ENCODE results near the gene C2orf42.
A peak's percentile ranks its signal among the peaks of the same experiment; 100 is the strongest.

C2orf42 gene

DNA sequence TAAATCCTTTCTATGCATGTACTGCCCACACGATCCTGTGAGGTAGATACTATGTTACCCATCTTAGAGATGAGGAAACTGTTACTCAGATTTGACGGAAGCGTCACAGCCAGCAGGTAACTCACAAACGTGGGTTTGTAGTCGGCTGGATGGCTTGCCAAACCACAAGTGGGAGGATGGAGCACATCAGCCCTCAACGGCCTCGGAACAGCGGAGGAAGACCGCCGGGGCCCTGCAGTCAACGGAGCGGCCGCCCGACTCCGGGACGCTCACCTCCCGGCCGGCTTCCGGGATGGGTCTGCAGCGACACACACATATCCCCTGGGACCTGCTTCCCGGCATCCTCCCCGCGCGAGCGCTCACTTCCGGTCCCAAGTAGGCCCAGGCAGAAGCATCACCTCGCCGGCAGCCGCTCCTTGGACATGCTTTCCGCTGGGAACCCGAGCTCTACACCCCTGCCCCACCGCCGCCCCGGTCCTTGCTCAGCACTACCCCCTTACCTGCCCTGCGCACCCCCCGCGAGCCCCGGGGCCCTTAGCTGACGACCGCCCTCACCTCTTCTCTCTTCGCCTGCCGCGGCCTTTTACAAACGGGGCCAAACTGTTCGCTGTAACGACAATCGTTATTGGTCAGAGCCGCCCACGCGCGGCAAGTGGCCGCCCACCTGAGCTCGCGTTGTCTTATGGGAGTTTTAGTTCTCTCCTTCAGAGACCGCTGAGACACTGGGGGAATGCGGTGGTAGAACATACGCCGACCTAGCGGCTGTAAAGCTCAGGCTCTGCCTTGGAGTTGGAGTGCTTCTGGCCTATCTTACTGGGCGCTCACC lies at the start of gene C2orf42:
Gene C2orf42 (minus strand): TSS at position 602 of the 826 bp plus-strand sequence. CDS start 9,034 bp downstream, outside the sequence.
- TF ChIP-seq YY1 (IDR thresholded peaks at IDR 0.05; ENCODE audit: low read depth) = peak; percentile 69
- TF ChIP-seq TEAD4 (IDR thresholded peaks at IDR 0.05) = no peak
- TF ChIP-seq EP300 (IDR thresholded peaks at IDR 0.05; ENCODE audit: borderline replicate concordance) = peak; percentile 31; the same call in 1 of the 2 replicates
- 0 out of 2 replicates have a peak, but pooled peaks have one; percentile 62 for TF ChIP-seq ZBTB7A (IDR thresholded peaks at IDR 0.05; ENCODE audit: low read depth)
- no peak for TF ChIP-seq RAD21 (IDR thresholded peaks at IDR 0.05; ENCODE audit: low read depth)
- peak; percentile 100 for TF ChIP-seq EGR1 (IDR thresholded peaks at IDR 0.05)
- TF ChIP-seq, protein P1, sequence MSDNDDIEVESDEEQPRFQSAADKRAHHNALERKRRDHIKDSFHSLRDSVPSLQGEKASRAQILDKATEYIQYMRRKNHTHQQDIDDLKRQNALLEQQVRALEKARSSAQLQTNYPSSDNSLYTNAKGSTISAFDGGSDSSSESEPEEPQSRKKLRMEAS (IDR thresholded peaks at IDR 0.05) = peak; percentile 55; the same call in 1 of the 2 replicates
- TF ChIP-seq TAF1 (IDR thresholded peaks at IDR 0.05; ENCODE audit: low read depth) = peak; percentile 85
- TF ChIP-seq, protein P2, sequence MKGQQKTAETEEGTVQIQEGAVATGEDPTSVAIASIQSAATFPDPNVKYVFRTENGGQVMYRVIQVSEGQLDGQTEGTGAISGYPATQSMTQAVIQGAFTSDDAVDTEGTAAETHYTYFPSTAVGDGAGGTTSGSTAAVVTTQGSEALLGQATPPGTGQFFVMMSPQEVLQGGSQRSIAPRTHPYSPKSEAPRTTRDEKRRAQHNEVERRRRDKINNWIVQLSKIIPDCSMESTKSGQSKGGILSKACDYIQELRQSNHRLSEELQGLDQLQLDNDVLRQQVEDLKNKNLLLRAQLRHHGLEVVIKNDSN (IDR thresholded peaks at IDR 0.05) = peak; percentile 92
- TF ChIP-seq REST (IDR thresholded peaks at IDR 0.05; ENCODE audit: low read depth) = no peak
- 0 out of 2 replicates have a peak, but pooled peaks have one; percentile 4 for TF ChIP-seq CEBPB (IDR thresholded peaks at IDR 0.05)
- TF ChIP-seq NFIC (IDR thresholded peaks at IDR 0.05) = peak; percentile 43; the same call in 1 of the 2 replicates
- TF ChIP-seq TCF12 (IDR thresholded peaks at IDR 0.05; ENCODE audit: low read depth) = peak; percentile 68
- peak; percentile 57 for TF ChIP-seq CREB1 (IDR thresholded peaks at IDR 0.05; ENCODE audit: low read depth)
- TF ChIP-seq FOXM1 (IDR thresholded peaks at IDR 0.05; ENCODE audit: borderline replicate concordance, low read depth) = peak; percentile 41

DNA sequence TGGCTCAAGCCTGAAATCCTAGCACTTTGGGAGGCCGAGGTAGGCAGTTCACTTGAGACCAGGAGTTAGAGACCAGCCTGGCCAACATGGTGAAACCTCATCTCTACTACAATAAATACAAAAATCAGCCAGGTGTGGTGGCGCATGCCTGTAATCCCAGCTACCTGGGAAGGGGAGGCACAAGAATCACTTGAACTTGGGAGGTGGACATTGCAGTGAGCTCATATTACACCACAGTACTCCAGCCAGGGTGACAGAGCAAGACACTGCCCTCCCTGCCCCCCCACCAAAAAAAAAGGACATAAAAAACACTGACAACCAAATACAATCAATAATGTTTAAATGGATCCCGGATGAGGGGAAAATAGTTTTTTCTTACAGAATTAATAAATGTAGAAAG lies 49.8 kb upstream of the C2orf42 start:
- TF ChIP-seq TCF12 (IDR thresholded peaks at IDR 0.05; ENCODE audit: low read depth) = no peak
- TF ChIP-seq TAF1 (IDR thresholded peaks at IDR 0.05; ENCODE audit: low read depth) = no peak
- no peak for TF ChIP-seq EP300 (IDR thresholded peaks at IDR 0.05; ENCODE audit: borderline replicate concordance)
- TF ChIP-seq TEAD4 (IDR thresholded peaks at IDR 0.05) = no peak
- TF ChIP-seq, protein P1 (IDR thresholded peaks at IDR 0.05) = no peak
- no peak for TF ChIP-seq CEBPB (IDR thresholded peaks at IDR 0.05)
- no peak for TF ChIP-seq EGR1 (IDR thresholded peaks at IDR 0.05)

DNA sequence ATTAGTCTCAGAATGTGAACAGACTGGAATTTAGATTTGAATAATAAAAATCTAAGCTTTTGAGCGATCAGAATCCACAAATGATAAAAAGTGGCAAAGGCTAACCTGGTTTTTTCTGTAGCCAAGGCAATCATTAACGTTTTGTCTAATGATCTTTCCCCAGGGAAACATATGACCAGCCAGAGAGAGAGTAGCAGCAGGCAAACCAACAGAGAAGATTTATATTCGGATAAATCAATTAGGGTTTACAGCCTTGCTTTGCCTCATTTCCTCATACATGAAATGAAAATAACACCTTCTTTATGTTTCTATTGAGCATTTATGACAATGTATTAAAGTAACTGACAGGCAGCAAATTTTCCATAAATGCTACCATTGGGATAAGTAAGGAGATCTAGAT lies 43.1 kb upstream of the C2orf42 start:
- TF ChIP-seq RAD21 (IDR thresholded peaks at IDR 0.05; ENCODE audit: low read depth) (no peak), TAF1 (IDR thresholded peaks at IDR 0.05; ENCODE audit: low read depth) (no peak), ZBTB7A (IDR thresholded peaks at IDR 0.05; ENCODE audit: low read depth) (no peak), YY1 (IDR thresholded peaks at IDR 0.05; ENCODE audit: low read depth) (no peak)
- TF ChIP-seq, protein P2 (IDR thresholded peaks at IDR 0.05) = no peak

DNA sequence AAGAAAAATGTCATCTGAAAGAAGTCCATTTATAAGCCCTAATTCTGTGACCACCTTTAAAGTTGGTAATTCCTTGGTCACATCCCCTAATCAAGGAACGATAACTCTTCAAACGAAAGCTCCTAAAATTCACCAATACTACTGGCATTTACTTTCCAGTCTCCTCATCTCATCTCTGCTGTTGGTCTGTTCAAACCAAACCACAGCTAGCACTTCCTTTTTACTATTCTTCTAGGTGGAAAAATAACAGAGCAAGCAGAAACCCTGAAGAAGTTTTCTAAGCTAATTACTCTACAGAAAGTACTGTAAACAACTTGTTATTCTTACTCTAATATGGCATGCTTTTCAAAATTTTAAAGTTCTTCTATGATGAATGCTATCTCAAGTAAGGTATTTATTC lies 36.0 kb upstream of the C2orf42 start:
- TF ChIP-seq, protein P1 (IDR thresholded peaks at IDR 0.05) = no peak
- TF ChIP-seq ZBTB7A (IDR thresholded peaks at IDR 0.05; ENCODE audit: low read depth) (no peak), NFIC (IDR thresholded peaks at IDR 0.05) (no peak), CEBPB (IDR thresholded peaks at IDR 0.05) (no peak), TAF1 (IDR thresholded peaks at IDR 0.05; ENCODE audit: low read depth) (no peak), REST (IDR thresholded peaks at IDR 0.05; ENCODE audit: low read depth) (no peak), EP300 (IDR thresholded peaks at IDR 0.05; ENCODE audit: borderline replicate concordance) (no peak), RAD21 (IDR thresholded peaks at IDR 0.05; ENCODE audit: low read depth) (no peak), TCF12 (IDR thresholded peaks at IDR 0.05; ENCODE audit: low read depth) (no peak)

DNA sequence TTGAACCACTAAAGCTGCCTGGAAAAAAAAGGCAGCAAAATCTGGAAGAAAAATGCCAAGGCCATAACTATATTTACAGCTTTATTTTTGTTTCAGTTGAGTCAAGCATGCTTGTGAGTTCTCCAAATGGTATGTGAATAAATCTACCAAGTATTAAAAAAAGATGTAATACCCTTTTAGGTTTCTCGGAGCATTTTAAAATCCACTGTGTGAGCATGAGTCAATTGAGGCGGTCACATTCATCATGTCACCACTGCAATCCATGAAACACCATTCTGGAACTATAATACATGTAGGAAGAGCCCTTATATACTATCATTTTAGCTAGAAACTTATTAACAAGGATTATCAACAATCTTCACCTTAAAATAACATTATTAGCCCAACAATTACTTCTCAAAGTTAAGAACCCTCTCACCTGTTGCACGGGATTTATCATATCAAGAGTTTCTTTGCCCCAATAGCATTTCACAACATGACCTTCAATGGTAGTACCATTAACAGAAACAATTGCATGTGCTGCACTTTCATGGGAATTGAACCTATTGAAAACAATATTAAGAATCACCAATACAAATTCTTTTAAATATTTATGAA lies 24.2 kb upstream of the C2orf42 start:
- TF ChIP-seq, protein P2 (IDR thresholded peaks at IDR 0.05) = no peak
- TF ChIP-seq CEBPB (IDR thresholded peaks at IDR 0.05) (no peak), EGR1 (IDR thresholded peaks at IDR 0.05) (no peak), ZBTB7A (IDR thresholded peaks at IDR 0.05; ENCODE audit: low read depth) (no peak), TCF12 (IDR thresholded peaks at IDR 0.05; ENCODE audit: low read depth) (no peak), TEAD4 (IDR thresholded peaks at IDR 0.05) (no peak), NFIC (IDR thresholded peaks at IDR 0.05) (no peak), REST (IDR thresholded peaks at IDR 0.05; ENCODE audit: low read depth) (no peak), YY1 (IDR thresholded peaks at IDR 0.05; ENCODE audit: low read depth) (no peak), FOXM1 (IDR thresholded peaks at IDR 0.05; ENCODE audit: borderline replicate concordance, low read depth) (no peak), EP300 (IDR thresholded peaks at IDR 0.05; ENCODE audit: borderline replicate concordance) (no peak), RAD21 (IDR thresholded peaks at IDR 0.05; ENCODE audit: low read depth) (no peak), CREB1 (IDR thresholded peaks at IDR 0.05; ENCODE audit: low read depth) (no peak), TAF1 (IDR thresholded peaks at IDR 0.05; ENCODE audit: low read depth) (no peak)
- TF ChIP-seq, protein P1 (IDR thresholded peaks at IDR 0.05) = no peak
